BJ (cell line): ENCODE measurements around the gene CUX1. TPM values are rescaled to one million over a fixed set of nuclear protein-coding genes. Genes with fewer than 3 reads are reported as not detected.

ENCODE experiments used
- CTCF ChIA-PET: fragments of 350-600 bp; formaldehyde crosslinking; extraction: SDS; loops from one replicate; lab custom pipeline; 2021; ENCODE audit warnings: antibody characterized with exemption, inconsistent platforms; lab: Yijun Ruan, JAX
- POLR2A ChIA-PET: fragments of 300-600 bp; sonication (Branson Sonifier 250); formaldehyde crosslinking; extraction: SDS; loops from one replicate; lab custom pipeline; 2021; ENCODE audit warnings: antibody characterized with exemption; lab: Charles Lee
- DNase-seq: peaks from one replicate; pipeline ENCODE4 v3.0.0-alpha.2; 2011; ENCODE audit warnings: low read depth
- H3K27me3 ChIP-seq: 2 replicates; pipeline ENCODE4 v1.6.0; 2011; ENCODE audit warnings: low read length; ENCODE audit not compliant: control insufficient read depth, insufficient read depth
- H3K36me3 ChIP-seq: 2 replicates; pipeline ENCODE4 v1.5.1; 2011; ENCODE audit warnings: low read length; ENCODE audit not compliant: control insufficient read depth, insufficient read depth
- H3K4me3 ChIP-seq: 2 replicates; pipeline ENCODE4 v1.5.1; 2011; ENCODE audit warnings: low read depth, mild to moderate bottlenecking, control low read depth, low read length
- CTCF ChIP-seq: IDR thresholded peaks from 2 replicates; pipeline ENCODE4 v1.5.1; 2011; ENCODE audit warnings: low read depth, mild to moderate bottlenecking, control low read depth, inconsistent platforms, low read length, moderate library complexity; ENCODE audit not compliant: insufficient read depth
- polyA plus RNA-seq: library from polyadenylated mRNA; depleted of rRNA; stranded (reverse); fragments of >200 nt; gene quantifications from 2 replicates; pipeline ENCODE4 v1.2.3, GENCODE V29; 2011

CUX1 gene
- polyA plus RNA-seq, 1 experiment, result 36.5 TPM

- ChIA-PET CTCF (interaction anchor here (1.2 kb wide), 1 partner anchor 18 kb away, joined by 4 read pairs; no protein-coding TSS in a partner anchor), POLR2A (no interaction called here)
- Histone ChIP-seq H3K27me3 (no peaks in the 10 kb centered on the region), H3K36me3 (peaks cover 6% of the 10 kb centered on the region), H3K4me3 (no peak overlapping the region)
- DNase-seq, result no peak
- TF ChIP-seq CTCF, result no peak
Measured at GRCh38 chr7:102253973-102254370, 436.5 kb downstream of the CUX1 start.

- H3K4me3 ChIP-seq, result no peak overlapping the region
- TF ChIP-seq CTCF, result no peak
- CTCF ChIA-PET, result interaction anchor here (1.0 to 1.2 kb wide), 2 partner anchors 19 to 652 kb away, joined by 4 to 5 read pairs; no protein-coding TSS in a partner anchor
- DNase-seq, result no peak
- POLR2A ChIA-PET, result no interaction called here
- H3K36me3 ChIP-seq, result peaks cover 6% of the 10 kb centered on the region
- H3K27me3 ChIP-seq, result no peaks in the 10 kb centered on the region
Measured at GRCh38 chr7:102254521-102254920, 437.1 kb downstream of the CUX1 start.

GRCh38 chr7:102255501-102255900 is 438.1 kb downstream of the CUX1 start:
- DNase-seq, result no peak
- ChIA-PET POLR2A (no interaction called here), CTCF (interaction anchor here (1.0 kb wide), 1 partner anchor 653 kb away, joined by 5 read pairs; no protein-coding TSS in a partner anchor)
- Histone ChIP-seq H3K27me3 (no peaks in the 10 kb centered on the region), H3K4me3 (no peak overlapping the region), H3K36me3 (peaks cover 2% of the 10 kb centered on the region; the same call in 1 of the 2 replicates)
- no peak for TF ChIP-seq CTCF

- POLR2A ChIA-PET, result no interaction called here
- CTCF ChIA-PET, result no interaction called here
- no peak overlapping the region for H3K4me3 ChIP-seq
- H3K27me3 ChIP-seq, result no peaks in the 10 kb centered on the region
- peaks cover 2% of the 10 kb centered on the region; the same call in 1 of the 2 replicates for H3K36me3 ChIP-seq
- DNase-seq, result no peak
- no peak for TF ChIP-seq CTCF
Measured at GRCh38 chr7:102255916-102256315, 438.5 kb downstream of the CUX1 start.

GRCh38 chr7:102258073-102258748 is 440.8 kb downstream of the CUX1 start:
- DNase-seq, result no peak
- no peak for TF ChIP-seq CTCF
- POLR2A ChIA-PET, result no interaction called here
- H3K36me3 ChIP-seq, result peaks cover 2% of the 10 kb centered on the region; the same call in 1 of the 2 replicates
- H3K4me3 ChIP-seq, result no peak overlapping the region
- no peaks in the 10 kb centered on the region for H3K27me3 ChIP-seq
- CTCF ChIA-PET, result interaction anchor here (0.8 kb wide), 1 partner anchor 19 kb away, joined by 3 read pairs; no protein-coding TSS in a partner anchor
